Measurements from ENCODE around the gene UBE2QL1.

GRCh38 chr5:6432206-6432605 lies 16.5 kb upstream of the UBE2QL1 start:
- TF ChIP-seq CTCF (IDR thresholded peaks at IDR 0.05; ENCODE audit: insufficient read depth, low read length, poor library complexity, severe bottlenecking) (no peak), EZH2phosphoT487 (conservative IDR thresholded peaks at IDR 0.05; ENCODE audit: low read length) (no peak)

Measured in SU-DHL-6 (cell line).